Spleen (tissue), 7 donors: Measurements from ENCODE around the gene CYP2F1.
"Not testable (repeated sequence)": the region's sequence is repeated elsewhere in the genome, so short reads cannot be mapped to it uniquely, and the experiment has no call there.

ENCODE experiments used
- POLR2A ChIP-seq, 3 donors: fragments of 450-650 bp; IDR thresholded peaks; one replicate each; pipeline ENCODE4 v1.5.1; 2017; ENCODE audit warnings: antibody characterized with exemption in 3 of 3, mild to moderate bottlenecking in 1 of 3
- POLR2AphosphoS5 ChIP-seq, 3 donors: sonication (generic); formaldehyde crosslinking; IDR thresholded peaks; one replicate each; pipeline ENCODE4 v1.5.1; 2017; ENCODE audit warnings: antibody characterized with exemption in 3 of 3
- TF ChIP-seq, protein P1 (sequence below), 11 experiments: fragments of 200-600 bp in 7 of 11; fragments of 450-650 bp in 4 of 11; sonication (generic) in 4 of 11; IDR thresholded peaks in 8 of 11; conservative IDR thresholded peaks in 3 of 11; 1 replicate in 7 of 11; 2 replicates in 4 of 11; pipeline versions ENCODE4 v1.4.0 to v1.8.0; 2016 to 2021; ENCODE audit warnings: antibody characterized with exemption in 11 of 11, inconsistent platforms in 4 of 11, mild to moderate bottlenecking in 1 of 11
- donor health status: DM: no; HTN: no; CAD: no; lungs with moderate emphysema.
- donor health status: DM: no; HTN: no; CAD: no.
- donor health status: DM: no; HTN: no; CAD: no.

GRCh38 chr19:41122846-41123245 is 8.6 kb downstream of the CYP2F1 start:
- not testable (repeated sequence) for TF ChIP-seq POLR2A, POLR2AphosphoS5 (IDR thresholded peaks at IDR 0.05)
- TF ChIP-seq, protein P1, sequence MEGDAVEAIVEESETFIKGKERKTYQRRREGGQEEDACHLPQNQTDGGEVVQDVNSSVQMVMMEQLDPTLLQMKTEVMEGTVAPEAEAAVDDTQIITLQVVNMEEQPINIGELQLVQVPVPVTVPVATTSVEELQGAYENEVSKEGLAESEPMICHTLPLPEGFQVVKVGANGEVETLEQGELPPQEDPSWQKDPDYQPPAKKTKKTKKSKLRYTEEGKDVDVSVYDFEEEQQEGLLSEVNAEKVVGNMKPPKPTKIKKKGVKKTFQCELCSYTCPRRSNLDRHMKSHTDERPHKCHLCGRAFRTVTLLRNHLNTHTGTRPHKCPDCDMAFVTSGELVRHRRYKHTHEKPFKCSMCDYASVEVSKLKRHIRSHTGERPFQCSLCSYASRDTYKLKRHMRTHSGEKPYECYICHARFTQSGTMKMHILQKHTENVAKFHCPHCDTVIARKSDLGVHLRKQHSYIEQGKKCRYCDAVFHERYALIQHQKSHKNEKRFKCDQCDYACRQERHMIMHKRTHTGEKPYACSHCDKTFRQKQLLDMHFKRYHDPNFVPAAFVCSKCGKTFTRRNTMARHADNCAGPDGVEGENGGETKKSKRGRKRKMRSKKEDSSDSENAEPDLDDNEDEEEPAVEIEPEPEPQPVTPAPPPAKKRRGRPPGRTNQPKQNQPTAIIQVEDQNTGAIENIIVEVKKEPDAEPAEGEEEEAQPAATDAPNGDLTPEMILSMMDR (IDR thresholded peaks at IDR 0.05 in 8 of 11, conservative IDR thresholded peaks at IDR 0.05 in 3 of 11), result not testable (repeated sequence)
